Activated naive CD4-positive, alpha-beta T cell treated with anti-CD3 and anti-CD28 coated beads for 36 hours (primary cell): ENCODE measurements around the gene RAD9B. TPM values are rescaled to one million over a fixed set of nuclear protein-coding genes. Genes with fewer than 3 reads are reported as not detected.
A peak's percentile ranks its signal among the peaks of the same experiment; 100 is the strongest.

Source experiments
- CTCF ChIA-PET: fragments of 350-600 bp; sonication (Branson Sonifier 250); formaldehyde crosslinking; loops from one replicate; lab custom pipeline; 2021; ENCODE audit warnings: antibody characterized with exemption; lab: Charles Lee
- DNase-seq: peaks from one replicate; pipeline ENCODE4 v3.0.0-alpha.2; 2020
- H3K27ac Mint-ChIP-seq: one replicate; pipeline ENCODE4 v1.8.0; 2021; ENCODE audit warnings: mild to moderate bottlenecking, mixed read lengths
- H3K27me3 Mint-ChIP-seq: one replicate; pipeline ENCODE4 v1.8.0; 2021; ENCODE audit warnings: low read depth, mixed read lengths
- H3K36me3 Mint-ChIP-seq: one replicate; pipeline ENCODE4 v1.8.0; 2021; ENCODE audit warnings: low read depth, mixed read lengths
- H3K4me1 Mint-ChIP-seq: one replicate; pipeline ENCODE4 v1.8.0; 2021; ENCODE audit warnings: low read depth, mixed read lengths
- H3K4me3 Mint-ChIP-seq: one replicate; pipeline ENCODE4 v1.8.0; 2021; ENCODE audit warnings: mild to moderate bottlenecking, moderate library complexity, mixed read lengths
- H3K9me3 Mint-ChIP-seq: one replicate; pipeline ENCODE4 v1.8.0; 2021; ENCODE audit warnings: mixed read lengths
- intact Hi-C: fragments of 100-400 bp; cut with micrococcal nuclease; formaldehyde crosslinking; loops from one replicate; pipeline ENCODE4 v1.15.1; 2023
- total RNA-seq, 2 experiments: library from RNA; stranded (reverse); gene quantifications; one replicate each; pipeline ENCODE4 v1.2.3, GENCODE V29; 2021

The RAD9B gene
- total RNA-seq, 2 experiments from 2014 or later = 1.1 to 1.5 TPM

- no peak overlapping the region for H3K4me3 Mint-ChIP-seq
- H3K9me3 Mint-ChIP-seq = no peaks in the 10 kb centered on the region
- no peaks in the 10 kb centered on the region for H3K27me3 Mint-ChIP-seq
- DNase-seq = no peak
- CTCF ChIA-PET = interaction anchor here (3.2 to 10.1 kb wide), 2 partner anchors 18 to 71 kb away, joined by 26 to 82 read pairs; no protein-coding TSS in a partner anchor
- intact Hi-C loops = no loop called here
- peaks cover 16% of the 10 kb centered on the region for H3K36me3 Mint-ChIP-seq
- peaks cover 24% of the 10 kb centered on the region for H3K4me1 Mint-ChIP-seq
- H3K27ac Mint-ChIP-seq = no peak overlapping the region
These were observed 28.4 kb downstream of the RAD9B start for GRCh38 chr12:110530511-110530910.

GRCh38 chr12:110531741-110532333, 29.7 kb downstream of the RAD9B start:
- Mint-ChIP-seq H3K4me1 (peaks cover 28% of the 10 kb centered on the region), H3K36me3 (peaks cover 26% of the 10 kb centered on the region), H3K4me3 (no peak overlapping the region), H3K27ac (peak overlapping the region; percentile 37), H3K27me3 (no peaks in the 10 kb centered on the region), H3K9me3 (no peaks in the 10 kb centered on the region)
- CTCF ChIA-PET = interaction anchor here (1.0 to 10.1 kb wide), 4 partner anchors 19 to 82 kb away, joined by 4 to 82 read pairs (median 15); partner anchors contain the start of gene ARPC3
- DNase-seq = no peak
- intact Hi-C loops = loop anchor here (1.0 kb wide), 1 partner anchor 46 kb away; no protein-coding TSS in a partner anchor

- CTCF ChIA-PET = interaction anchor here (1.0 to 10.1 kb wide), 4 partner anchors 20 to 83 kb away, joined by 3 to 82 read pairs (median 15); partner anchors contain the start of gene ARPC3
- intact Hi-C loops = no loop called here
- no peak for DNase-seq
- no peak overlapping the region for H3K4me3 Mint-ChIP-seq
- H3K4me1 Mint-ChIP-seq = peaks cover 30% of the 10 kb centered on the region
- H3K36me3 Mint-ChIP-seq = peaks cover 29% of the 10 kb centered on the region
- no peaks in the 10 kb centered on the region for H3K9me3 Mint-ChIP-seq
- no peak overlapping the region for H3K27ac Mint-ChIP-seq
- no peaks in the 10 kb centered on the region for H3K27me3 Mint-ChIP-seq
These were observed 30.5 kb downstream of the RAD9B start for GRCh38 chr12:110532644-110533043.

GRCh38 chr12:110533607-110534006, 31.5 kb downstream of the RAD9B start:
- no peaks in the 10 kb centered on the region for H3K9me3 Mint-ChIP-seq
- no peak overlapping the region for H3K4me3 Mint-ChIP-seq
- CTCF ChIA-PET = interaction anchor here (0.6 to 10.1 kb wide), 3 partner anchors 21 to 1608 kb away, joined by 3 to 82 read pairs (median 26); no protein-coding TSS in a partner anchor

GRCh38 chr12:110534811-110535210, 32.7 kb downstream of the RAD9B start:
- intact Hi-C loops = no loop called here
- Mint-ChIP-seq H3K27ac (no peak overlapping the region), H3K4me1 (peaks cover 35% of the 10 kb centered on the region), H3K36me3 (peaks cover 43% of the 10 kb centered on the region), H3K27me3 (no peaks in the 10 kb centered on the region), H3K4me3 (no peak overlapping the region), H3K9me3 (no peaks in the 10 kb centered on the region)
- DNase-seq = no peak
- CTCF ChIA-PET = interaction anchor here (10.1 kb wide), 1 partner anchor 67 kb away, joined by 82 read pairs; no protein-coding TSS in a partner anchor

More at GRCh38 chr12:110533607-110534006, 31.5 kb downstream of the RAD9B start:
- Mint-ChIP-seq H3K36me3 (peaks cover 37% of the 10 kb centered on the region), H3K27me3 (no peaks in the 10 kb centered on the region), H3K27ac (no peak overlapping the region), H3K4me1 (peaks cover 30% of the 10 kb centered on the region)
- no peak for DNase-seq
- intact Hi-C loops = no loop called here

GRCh38 chr12:110536834-110537604, 34.9 kb downstream of the RAD9B start:
- CTCF ChIA-PET = interaction anchor here (0.7 to 3.5 kb wide), 3 partner anchors 25 to 65 kb away, joined by 3 to 36 read pairs (median 4); no protein-coding TSS in a partner anchor
- peak overlapping the region; percentile 15 for H3K27ac Mint-ChIP-seq
- H3K4me1 Mint-ChIP-seq = peaks cover 30% of the 10 kb centered on the region
- H3K4me3 Mint-ChIP-seq = no peak overlapping the region
- no peaks in the 10 kb centered on the region for H3K9me3 Mint-ChIP-seq
- intact Hi-C loops = no loop called here
- no peak for DNase-seq
- peaks cover 41% of the 10 kb centered on the region for H3K36me3 Mint-ChIP-seq
- H3K27me3 Mint-ChIP-seq = no peaks in the 10 kb centered on the region

- CTCF ChIA-PET = interaction anchor here (0.7 to 3.5 kb wide), 4 partner anchors 25 to 64 kb away, joined by 3 to 36 read pairs (median 4); no protein-coding TSS in a partner anchor
- Mint-ChIP-seq H3K4me3 (no peak overlapping the region), H3K36me3 (peaks cover 45% of the 10 kb centered on the region), H3K4me1 (peaks cover 29% of the 10 kb centered on the region), H3K27me3 (no peaks in the 10 kb centered on the region), H3K27ac (peak overlapping the region; percentile 15), H3K9me3 (no peaks in the 10 kb centered on the region)
- no peak for DNase-seq
- intact Hi-C loops = no loop called here
These were observed 35.7 kb downstream of the RAD9B start for GRCh38 chr12:110537605-110538409.

GRCh38 chr12:110538869-110539622, 36.9 kb downstream of the RAD9B start:
- CTCF ChIA-PET = interaction anchor here (1.3 to 3.5 kb wide), 3 partner anchors 25 to 63 kb away, joined by 3 to 36 read pairs (median 3); no protein-coding TSS in a partner anchor
- H3K4me1 Mint-ChIP-seq = peaks cover 32% of the 10 kb centered on the region
- no peak overlapping the region for H3K4me3 Mint-ChIP-seq
- intact Hi-C loops = no loop called here
- peaks cover 50% of the 10 kb centered on the region for H3K36me3 Mint-ChIP-seq
- H3K27ac Mint-ChIP-seq = no peak overlapping the region
- no peaks in the 10 kb centered on the region for H3K27me3 Mint-ChIP-seq
- DNase-seq = no peak
- no peaks in the 10 kb centered on the region for H3K9me3 Mint-ChIP-seq

GRCh38 chr12:110540048-110540447, 37.9 kb downstream of the RAD9B start:
- H3K4me3 Mint-ChIP-seq = no peak overlapping the region
- DNase-seq = no peak
- no peaks in the 10 kb centered on the region for H3K9me3 Mint-ChIP-seq
- intact Hi-C loops = no loop called here
- H3K4me1 Mint-ChIP-seq = peaks cover 32% of the 10 kb centered on the region
- H3K27me3 Mint-ChIP-seq = no peaks in the 10 kb centered on the region
- CTCF ChIA-PET = interaction anchor here (1.5 to 1.6 kb wide), 2 partner anchors 13 to 26 kb away, joined by 3 to 4 read pairs; no protein-coding TSS in a partner anchor
- no peak overlapping the region for H3K27ac Mint-ChIP-seq
- peaks cover 51% of the 10 kb centered on the region for H3K36me3 Mint-ChIP-seq

GRCh38 chr12:110543252-110543959, 41.3 kb downstream of the RAD9B start:
- no peaks in the 10 kb centered on the region for H3K27me3 Mint-ChIP-seq

More at GRCh38 chr12:110543252-110543959, 41.3 kb downstream of the RAD9B start:
- Mint-ChIP-seq H3K9me3 (no peaks in the 10 kb centered on the region), H3K4me3 (no peak overlapping the region), H3K36me3 (peaks cover 45% of the 10 kb centered on the region), H3K4me1 (peaks cover 43% of the 10 kb centered on the region), H3K27ac (peak overlapping the region; percentile 48)
- intact Hi-C loops = no loop called here
- no peak for DNase-seq
- CTCF ChIA-PET = interaction anchor here (1.0 to 1.6 kb wide), 4 partner anchors 8 to 61 kb away, joined by 3 to 8 read pairs (median 4); no protein-coding TSS in a partner anchor
